HG02642 (cell line): Measurements from ENCODE around the gene BEGAIN.

ENCODE experiments used
- ATAC-seq: cut with Tn5 transposase; IDR thresholded peaks from one replicate; pipeline ENCODE4 v1.9.1; 2021; ENCODE audit warnings: mild to moderate bottlenecking; ENCODE audit not compliant: unreplicated experiment, poor library complexity

The BEGAIN gene

GRCh38 chr14:100587086-100587762 lies at the start of gene BEGAIN:
BEGAIN (minus strand) TSS chr14:100587417; CDS start chr14:100587290, 127 bp downstream.
- no peak for ATAC-seq

- ATAC-seq = no peak
Observed at GRCh38 chr14:100636559-100636958, 49.3 kb upstream of the BEGAIN start.

GRCh38 chr14:100634026-100634425 lies 46.8 kb upstream of the BEGAIN start:
- ATAC-seq = no peak

GRCh38 chr14:100633406-100633805 lies 46.2 kb upstream of the BEGAIN start:
- no peak for ATAC-seq

- ATAC-seq = no peak
Observed at GRCh38 chr14:100629696-100630095, 42.5 kb upstream of the BEGAIN start.

- no peak for ATAC-seq
Observed at GRCh38 chr14:100629098-100629497, 41.9 kb upstream of the BEGAIN start.

- no peak for ATAC-seq
Observed at GRCh38 chr14:100628225-100628624, 41.0 kb upstream of the BEGAIN start.

- no peak for ATAC-seq
Observed at GRCh38 chr14:100626614-100627013, 39.4 kb upstream of the BEGAIN start.

- no peak for ATAC-seq
Observed at GRCh38 chr14:100623961-100624360, 36.7 kb upstream of the BEGAIN start.

- no peak for ATAC-seq
Observed at GRCh38 chr14:100623557-100623956, 36.3 kb upstream of the BEGAIN start.

- no peak for ATAC-seq
Observed at GRCh38 chr14:100622708-100623485, 35.7 kb upstream of the BEGAIN start.

GRCh38 chr14:100622224-100622623 lies 35.0 kb upstream of the BEGAIN start:
- ATAC-seq = no peak

- no peak for ATAC-seq
Observed at GRCh38 chr14:100621806-100622205, 34.6 kb upstream of the BEGAIN start.

- ATAC-seq = no peak
Observed at GRCh38 chr14:100620255-100621100, 33.3 kb upstream of the BEGAIN start.

- no peak for ATAC-seq
Observed at GRCh38 chr14:100619396-100620254, 32.4 kb upstream of the BEGAIN start.

- ATAC-seq = no peak
Observed at GRCh38 chr14:100618763-100619320, 31.6 kb upstream of the BEGAIN start.

- no peak for ATAC-seq
Observed at GRCh38 chr14:100618318-100618693, 31.1 kb upstream of the BEGAIN start.

- ATAC-seq = no peak
Observed at GRCh38 chr14:100617410-100618317, 30.4 kb upstream of the BEGAIN start.
